ENCODE results near the gene ZNF568. TPM values are rescaled to one million over a fixed set of nuclear protein-coding genes. Genes with fewer than 3 reads are reported as not detected.

Gene ZNF568
- total RNA-seq, result 6.9 to 11.4 TPM (median 7.6 TPM) in 3 replicates
- long read RNA-seq, partial matches to known transcripts, result 0 of 4 reads
- long read RNA-seq, other reads (novel, unspliced or antisense), result 1 of 4 reads

DNA sequence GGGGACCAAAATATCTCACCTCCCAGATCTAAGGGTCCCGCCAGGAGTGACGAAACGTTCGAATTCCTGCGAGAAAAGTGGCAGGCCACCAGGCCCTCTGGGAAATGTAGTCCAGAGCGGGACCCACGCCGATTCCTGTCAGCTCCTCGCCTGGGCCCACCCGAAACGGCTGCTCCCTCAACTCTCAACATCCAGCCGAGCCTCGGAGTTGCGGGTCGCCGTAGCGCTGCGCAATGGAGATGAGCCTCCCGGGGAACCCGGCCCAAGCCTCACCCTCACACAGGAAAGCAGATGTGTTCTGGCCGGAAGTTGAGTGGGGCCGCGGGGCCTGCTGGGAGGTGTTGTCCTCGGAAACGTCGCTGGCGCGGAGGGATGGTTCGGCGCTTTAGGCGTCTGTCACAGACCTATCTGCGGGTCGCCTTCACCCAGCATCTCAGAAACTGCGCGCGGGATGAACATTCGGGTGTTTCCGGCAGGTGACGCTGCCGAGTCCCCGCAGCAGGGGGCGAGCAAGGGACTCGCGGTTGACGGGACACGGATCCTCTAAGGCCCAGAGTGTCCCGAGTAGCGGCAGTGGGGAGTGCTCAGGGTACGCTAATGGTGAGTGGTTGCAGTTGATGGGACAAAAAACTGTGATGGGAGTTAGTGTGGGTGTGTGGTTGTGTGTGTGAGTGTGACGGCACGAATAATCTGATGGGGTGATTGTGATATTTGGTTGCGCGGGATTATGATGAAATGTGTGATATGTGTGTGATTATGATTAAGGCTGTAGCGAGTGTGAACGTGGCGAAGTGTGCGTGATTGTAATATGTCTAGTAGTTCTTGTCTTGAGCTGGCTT lies at the start of gene ZNF568, which contains the start of gene ZNF829:
ZNF568 (plus strand) TSS at position 341 of the 839 bp plus-strand sequence. CDS start 6,439 bp downstream, outside the sequence.
ZNF829 (minus strand) TSS at position 300 of the 839 bp plus-strand sequence. CDS start 1,124 bp downstream, outside the sequence.
- peak; percentile 96 for DNase-seq (ENCODE audit: low spot score)
- peaks cover 47% of the 10 kb centered on the region for H3K36me3 Mint-ChIP-seq (ENCODE audit: low read depth)
- H3K4me3 Mint-ChIP-seq (ENCODE audit: unreplicated experiment), result peak within 1 kb of the TSS; percentile 85

DNA sequence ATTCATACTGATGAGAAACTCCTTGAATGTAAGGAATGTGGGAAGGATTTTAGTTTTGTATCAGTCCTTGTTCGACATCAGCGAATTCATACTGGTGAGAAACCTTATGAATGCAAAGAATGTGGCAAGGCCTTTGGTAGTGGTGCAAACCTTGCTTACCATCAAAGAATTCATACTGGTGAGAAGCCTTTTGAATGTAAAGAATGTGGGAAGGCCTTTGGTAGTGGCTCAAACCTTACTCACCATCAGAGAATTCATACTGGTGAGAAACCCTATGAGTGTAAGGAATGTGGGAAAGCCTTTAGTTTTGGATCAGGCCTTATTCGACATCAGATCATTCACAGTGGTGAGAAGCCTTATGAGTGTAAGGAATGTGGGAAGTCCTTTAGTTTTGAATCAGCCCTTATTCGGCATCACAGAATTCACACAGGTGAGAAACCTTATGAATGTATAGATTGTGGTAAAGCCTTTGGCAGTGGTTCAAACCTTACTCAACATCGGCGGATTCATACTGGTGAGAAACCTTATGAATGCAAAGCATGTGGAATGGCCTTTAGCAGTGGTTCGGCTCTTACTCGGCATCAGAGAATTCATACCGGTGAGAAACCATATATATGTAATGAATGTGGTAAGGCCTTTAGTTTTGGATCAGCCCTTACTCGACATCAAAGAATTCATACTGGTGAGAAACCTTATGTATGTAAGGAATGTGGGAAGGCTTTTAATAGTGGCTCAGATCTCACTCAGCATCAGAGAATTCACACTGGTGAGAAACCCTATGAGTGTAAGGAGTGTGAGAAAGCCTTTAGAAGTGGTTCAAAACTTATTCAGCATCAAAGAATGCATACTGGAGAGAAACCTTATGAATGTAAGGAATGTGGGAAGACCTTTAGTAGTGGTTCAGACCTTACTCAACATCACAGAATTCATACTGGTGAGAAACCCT lies 38.9 kb upstream of the ZNF568 start:
- Mint-ChIP-seq H3K4me3 (ENCODE audit: unreplicated experiment) (no peak overlapping the region), H3K9me3 (ENCODE audit: low read depth) (peaks cover 62% of the 10 kb centered on the region), H3K27me3 (ENCODE audit: low read depth) (no peaks in the 10 kb centered on the region), H3K4me1 (ENCODE audit: low read depth) (no peaks in the 10 kb centered on the region), H3K27ac (ENCODE audit: unreplicated experiment) (no peak overlapping the region), H3K36me3 (ENCODE audit: low read depth) (peaks cover 62% of the 10 kb centered on the region)
- no peak for DNase-seq (ENCODE audit: low spot score)
- TF ChIP-seq, protein P1, sequence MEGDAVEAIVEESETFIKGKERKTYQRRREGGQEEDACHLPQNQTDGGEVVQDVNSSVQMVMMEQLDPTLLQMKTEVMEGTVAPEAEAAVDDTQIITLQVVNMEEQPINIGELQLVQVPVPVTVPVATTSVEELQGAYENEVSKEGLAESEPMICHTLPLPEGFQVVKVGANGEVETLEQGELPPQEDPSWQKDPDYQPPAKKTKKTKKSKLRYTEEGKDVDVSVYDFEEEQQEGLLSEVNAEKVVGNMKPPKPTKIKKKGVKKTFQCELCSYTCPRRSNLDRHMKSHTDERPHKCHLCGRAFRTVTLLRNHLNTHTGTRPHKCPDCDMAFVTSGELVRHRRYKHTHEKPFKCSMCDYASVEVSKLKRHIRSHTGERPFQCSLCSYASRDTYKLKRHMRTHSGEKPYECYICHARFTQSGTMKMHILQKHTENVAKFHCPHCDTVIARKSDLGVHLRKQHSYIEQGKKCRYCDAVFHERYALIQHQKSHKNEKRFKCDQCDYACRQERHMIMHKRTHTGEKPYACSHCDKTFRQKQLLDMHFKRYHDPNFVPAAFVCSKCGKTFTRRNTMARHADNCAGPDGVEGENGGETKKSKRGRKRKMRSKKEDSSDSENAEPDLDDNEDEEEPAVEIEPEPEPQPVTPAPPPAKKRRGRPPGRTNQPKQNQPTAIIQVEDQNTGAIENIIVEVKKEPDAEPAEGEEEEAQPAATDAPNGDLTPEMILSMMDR (IDR thresholded peaks at IDR 0.05), result no peak

More for the DNA sequence above, at the start of gene ZNF568, which contains the start of gene ZNF829:
- peak within 1 kb of the TSS; percentile 95 for H3K27ac Mint-ChIP-seq (ENCODE audit: unreplicated experiment)
- TF ChIP-seq, protein P1 (IDR thresholded peaks at IDR 0.05), result peak; percentile 87
- H3K27me3 Mint-ChIP-seq (ENCODE audit: low read depth), result no peaks in the 10 kb centered on the region
- H3K4me1 Mint-ChIP-seq (ENCODE audit: low read depth), result peaks cover 19% of the 10 kb centered on the region
- peaks cover 41% of the 10 kb centered on the region for H3K9me3 Mint-ChIP-seq (ENCODE audit: low read depth)

DNA sequence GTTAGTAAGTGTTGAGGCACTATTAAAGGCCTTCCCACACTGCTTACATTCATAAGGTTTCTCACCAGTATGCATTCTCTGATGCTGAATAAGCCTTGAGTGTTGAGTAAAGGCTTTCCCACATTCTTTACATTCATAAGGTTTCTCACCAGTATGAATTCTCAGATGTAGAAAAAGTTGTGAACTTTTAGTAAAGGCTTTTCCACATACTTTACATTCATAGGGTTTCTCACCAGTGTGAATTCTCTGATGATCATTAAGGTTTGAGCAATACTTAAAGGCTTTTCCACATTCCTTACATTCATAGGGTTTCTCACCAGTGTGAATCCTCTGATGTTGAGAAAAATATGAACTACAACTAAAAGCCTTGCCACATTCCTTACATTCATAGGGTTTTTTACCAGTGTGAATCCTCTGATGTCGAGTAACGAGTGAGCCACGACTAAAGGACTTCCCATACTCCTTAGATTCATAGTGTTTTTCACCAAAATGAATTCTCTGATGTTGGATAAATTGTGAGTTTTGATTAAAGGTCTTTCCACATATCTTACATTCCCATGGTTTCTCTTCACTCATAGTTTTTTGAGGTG lies 24.3 kb upstream of the ZNF568 start:
- Mint-ChIP-seq H3K36me3 (ENCODE audit: low read depth) (peaks cover 76% of the 10 kb centered on the region), H3K9me3 (ENCODE audit: low read depth) (peaks cover 72% of the 10 kb centered on the region), H3K4me3 (ENCODE audit: unreplicated experiment) (no peak overlapping the region), H3K27ac (ENCODE audit: unreplicated experiment) (no peak overlapping the region), H3K4me1 (ENCODE audit: low read depth) (no peaks in the 10 kb centered on the region), H3K27me3 (ENCODE audit: low read depth) (no peaks in the 10 kb centered on the region)
- no peak for DNase-seq (ENCODE audit: low spot score)
- TF ChIP-seq, protein P1 (IDR thresholded peaks at IDR 0.05), result no peak

DNA sequence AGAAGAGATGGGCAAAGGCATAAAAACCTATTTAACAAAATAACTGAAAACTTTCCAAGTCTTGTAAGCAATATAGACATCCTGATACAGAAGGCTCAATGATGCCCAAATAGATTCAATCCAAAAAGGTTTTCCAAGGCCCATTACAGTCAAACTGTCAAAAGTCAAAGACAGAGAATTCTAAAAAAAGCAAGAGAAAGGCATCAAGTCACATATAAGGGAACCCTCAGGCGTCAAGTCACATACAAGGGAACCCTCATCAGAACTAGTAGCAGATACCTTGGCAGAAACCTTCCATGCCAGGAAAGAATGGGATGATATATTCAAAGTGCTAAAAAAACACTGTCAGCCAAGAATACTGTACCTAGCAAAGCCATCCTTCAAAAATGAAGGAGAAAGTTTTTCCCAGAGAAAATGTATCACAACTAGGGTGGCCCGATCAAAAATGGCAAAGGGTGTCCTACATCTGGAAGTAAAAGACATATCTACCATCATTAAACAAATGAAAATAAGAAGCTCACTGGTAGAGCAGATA lies 21.2 kb upstream of the ZNF568 start:
- no peak for DNase-seq (ENCODE audit: low spot score)
- Mint-ChIP-seq H3K4me1 (ENCODE audit: low read depth) (no peaks in the 10 kb centered on the region), H3K36me3 (ENCODE audit: low read depth) (peaks cover 79% of the 10 kb centered on the region), H3K9me3 (ENCODE audit: low read depth) (peaks cover 76% of the 10 kb centered on the region), H3K4me3 (ENCODE audit: unreplicated experiment) (no peak overlapping the region), H3K27me3 (ENCODE audit: low read depth) (no peaks in the 10 kb centered on the region), H3K27ac (ENCODE audit: unreplicated experiment) (no peak overlapping the region)
- TF ChIP-seq, protein P1 (IDR thresholded peaks at IDR 0.05), result no peak

Measured in chondrocyte (in vitro differentiated cells).